Measurements from ENCODE around the gene LRG1. TPM values are rescaled to one million over a fixed set of nuclear protein-coding genes. Genes with fewer than 3 reads are reported as not detected.
A peak's percentile ranks its signal among the peaks of the same experiment; 100 is the strongest.

The LRG1 gene
- total RNA-seq (ENCODE audit: low replicate concordance): 0.19 TPM in 1 of 2 replicates, not detected in the other

- H3K4me1 ChIP-seq: peaks cover 4% of the 10 kb centered on the region
- no peaks in the 10 kb centered on the region for H3K9me3 Mint-ChIP-seq
- peaks cover 18% of the 10 kb centered on the region for H3K27me3 ChIP-seq
- peaks cover 4% of the 10 kb centered on the region for H3K27me3 Mint-ChIP-seq (ENCODE audit: insufficient read depth, low read depth)
- no peak within 1 kb of the TSS for H3K4me2 ChIP-seq
- no peak within 1 kb of the TSS for H2AFZ ChIP-seq (replicated peaks)
- no peaks in the 10 kb centered on the region for H4K20me1 ChIP-seq (ENCODE audit: low read depth)
- no peak within 1 kb of the TSS for H3K9ac ChIP-seq
- no peaks in the 10 kb centered on the region for H3K36me3 Mint-ChIP-seq
- no peak for TF ChIP-seq CTCF (IDR thresholded peaks at IDR 0.05)
- TF ChIP-seq EZH2 (IDR thresholded peaks at IDR 0.05): no peak
- no peak for TF ChIP-seq EZH2phosphoT487 (IDR thresholded peaks at IDR 0.05)
- H3K79me2 ChIP-seq (ENCODE audit: low read depth): no peaks in the 10 kb centered on the region
- no peak within 1 kb of the TSS for H3K27ac ChIP-seq
- no peak within 1 kb of the TSS for H3K4me3 ChIP-seq
- H3K4me1 Mint-ChIP-seq: peaks cover 11% of the 10 kb centered on the region
- H3K9me3 ChIP-seq (ENCODE audit: low read depth): no peaks in the 10 kb centered on the region
- H3F3A ChIP-seq (ENCODE audit: low read depth): peaks cover 2% of the 10 kb centered on the region
- no peak for DNase-seq (ENCODE audit: low spot score)
- H3K27ac Mint-ChIP-seq: peak within 1 kb of the TSS; percentile 46
- H3K4me3 Mint-ChIP-seq: no peak within 1 kb of the TSS
- no peaks in the 10 kb centered on the region for H3K36me3 ChIP-seq
These were observed at the start of gene LRG1 for GRCh38 chr19:4539693-4540581. LRG1 (minus strand) TSS chr19:4540036; CDS start chr19:4540013, 23 bp downstream.

GRCh38 chr19:4588291-4588761 is 48.5 kb upstream of the LRG1 start:
- Mint-ChIP-seq H3K27me3 (ENCODE audit: insufficient read depth, low read depth) (peaks cover 22% of the 10 kb centered on the region), H3K4me1 (peaks cover 25% of the 10 kb centered on the region), H3K27ac (peak overlapping the region; percentile 61), H3K4me3 (peak overlapping the region; percentile 2), H3K36me3 (no peaks in the 10 kb centered on the region), H3K9me3 (no peaks in the 10 kb centered on the region)
- H3K4me1 ChIP-seq: peaks cover 8% of the 10 kb centered on the region
- DNase-seq (ENCODE audit: low spot score): no peak
- peaks cover 48% of the 10 kb centered on the region for H3F3A ChIP-seq (ENCODE audit: low read depth)
- H3K27ac ChIP-seq: no peak overlapping the region
- TF ChIP-seq EZH2 (IDR thresholded peaks at IDR 0.05): no peak
- no peak for TF ChIP-seq EZH2phosphoT487 (IDR thresholded peaks at IDR 0.05)
- TF ChIP-seq CTCF (IDR thresholded peaks at IDR 0.05): no peak
- no peaks in the 10 kb centered on the region for H3K9me3 ChIP-seq (ENCODE audit: low read depth)
- H2AFZ ChIP-seq (replicated peaks): no peak overlapping the region
- no peak overlapping the region for H3K9ac ChIP-seq
- H3K27me3 ChIP-seq: peaks cover 6% of the 10 kb centered on the region
- H3K36me3 ChIP-seq: no peaks in the 10 kb centered on the region
- H4K20me1 ChIP-seq (ENCODE audit: low read depth): no peaks in the 10 kb centered on the region
- H3K4me2 ChIP-seq: no peak overlapping the region
- H3K4me3 ChIP-seq: no peak overlapping the region
- H3K79me2 ChIP-seq (ENCODE audit: low read depth): no peaks in the 10 kb centered on the region

GRCh38 chr19:4587527-4587926 is 47.7 kb upstream of the LRG1 start:
- Mint-ChIP-seq H3K27ac (no peak overlapping the region), H3K36me3 (no peaks in the 10 kb centered on the region), H3K4me3 (no peak overlapping the region), H3K4me1 (peaks cover 27% of the 10 kb centered on the region), H3K9me3 (no peaks in the 10 kb centered on the region), H3K27me3 (ENCODE audit: insufficient read depth, low read depth) (peaks cover 21% of the 10 kb centered on the region)
- no peak overlapping the region for H3K4me3 ChIP-seq
- TF ChIP-seq EZH2phosphoT487 (IDR thresholded peaks at IDR 0.05): no peak
- no peak for TF ChIP-seq EZH2 (IDR thresholded peaks at IDR 0.05)
- no peak for TF ChIP-seq CTCF (IDR thresholded peaks at IDR 0.05)
- H3K79me2 ChIP-seq (ENCODE audit: low read depth): no peaks in the 10 kb centered on the region
- H3K36me3 ChIP-seq: no peaks in the 10 kb centered on the region
- peaks cover 54% of the 10 kb centered on the region for H3F3A ChIP-seq (ENCODE audit: low read depth)
- H3K4me1 ChIP-seq: peaks cover 8% of the 10 kb centered on the region
- H3K9me3 ChIP-seq (ENCODE audit: low read depth): no peaks in the 10 kb centered on the region
- H3K9ac ChIP-seq: no peak overlapping the region
- H3K4me2 ChIP-seq: no peak overlapping the region
- DNase-seq (ENCODE audit: low spot score): no peak
- no peaks in the 10 kb centered on the region for H4K20me1 ChIP-seq (ENCODE audit: low read depth)
- H3K27ac ChIP-seq: no peak overlapping the region
- no peak overlapping the region for H2AFZ ChIP-seq (replicated peaks)
- H3K27me3 ChIP-seq: peaks cover 6% of the 10 kb centered on the region
